H1 (cell line): ENCODE measurements around the gene ADAM23. TPM values are rescaled to one million over a fixed set of nuclear protein-coding genes. Genes with fewer than 3 reads are reported as not detected.

ENCODE experiments used
- ATF3 ChIP-seq: IDR thresholded peaks from 2 replicates; pipeline ENCODE4 v1.6.1; 2011; ENCODE audit warnings: low read depth, mild to moderate bottlenecking, low read length; ENCODE audit not compliant: insufficient read depth
- CHD1 ChIP-seq: IDR thresholded peaks from 2 replicates; pipeline ENCODE4 v1.6.1; 2012; ENCODE audit warnings: low read depth, low read length, improper control_type of control experiment
- GABPA ChIP-seq: IDR thresholded peaks from 2 replicates; pipeline ENCODE4 v1.6.1; 2011; ENCODE audit warnings: mild to moderate bottlenecking, low read length, moderate library complexity, borderline replicate concordance; ENCODE audit not compliant: insufficient read depth
- MAX ChIP-seq: IDR thresholded peaks from 2 replicates; pipeline ENCODE4 v1.6.1; 2012; ENCODE audit warnings: inconsistent platforms
- NANOG ChIP-seq: IDR thresholded peaks from 2 replicates; pipeline ENCODE4 v1.6.1; 2011; ENCODE audit warnings: low read length, low read depth, mild to moderate bottlenecking, inconsistent platforms; ENCODE audit not compliant: insufficient read depth, poor library complexity, severe bottlenecking
- POLR2AphosphoS5 ChIP-seq: IDR thresholded peaks from 2 replicates; pipeline ENCODE4 v1.6.1; 2011; ENCODE audit warnings: low read depth, low read length
- RFX5 ChIP-seq: IDR thresholded peaks from 2 replicates; pipeline ENCODE4 v1.6.1; 2011; ENCODE audit warnings: low read depth, low read length, improper control_type of control experiment, borderline replicate concordance
- RNF2 ChIP-seq: fragments of 200-900, 300-1000 bp; sonication (generic); IDR thresholded peaks from 2 replicates; pipeline ENCODE4 v1.7.1; 2016; ENCODE audit warnings: borderline replicate concordance, low read depth, mild to moderate bottlenecking, antibody characterized with exemption, low read length; ENCODE audit not compliant: poor library complexity, severe bottlenecking; ENCODE audit errors: missing control alignments
- TCF12 ChIP-seq: IDR thresholded peaks from 2 replicates; pipeline ENCODE4 v1.6.1; 2011; ENCODE audit warnings: low read depth, mild to moderate bottlenecking, low read length
- polyA plus RNA-seq, 7 experiments: library from polyadenylated mRNA; depleted of rRNA in 3 of 7; stranded (reverse) in 5 of 7; unstranded in 2 of 7; fragments of >200 nt in 5 of 7; fragments of 200-250 nt in 2 of 7; gene quantifications; 1 replicate in 5 of 7; 2 replicates in 1 of 7; 4 replicates in 1 of 7; pipeline versions ENCODE4 v1.2.1 to v1.2.3, GENCODE V29; 2011 to 2013; ENCODE audit warnings: missing spikeins in 2 of 7, mixed read lengths in 2 of 7
- total RNA-seq: library from RNA; stranded (reverse); fragmentation: NEBNext Ultra II Directional; extraction: Animal tissue kit (Norgen Biotek cat#: 25700); gene quantifications from 2 replicates; pipeline ENCODE4 v1.2.1, GENCODE V29; 2021

Gene ADAM23
- total and polyA plus RNA-seq, 2 of the 8 experiments (the other 6 are each of a cell fraction or from before 2014, with no cell fraction given): 9.9 to 20.8 TPM

GRCh38 chr2:206512999-206513398 lies 69.7 kb downstream of the ADAM23 start (continued):
- TF ChIP-seq RFX5 (no peak), TCF12 (no peak), RNF2 (no peak), POLR2AphosphoS5 (no peak), GABPA (no peak), NANOG (no peak), CHD1 (no peak), ATF3 (no peak), MAX (no peak)
- TF ChIP-seq, all 59 proteins: peak for 0
